GM21423 (cell line): ENCODE data around the gene METTL22.
A peak's percentile ranks its signal among the peaks of the same experiment; 100 is the strongest.

Experiments used
- ATAC-seq: cut with Tn5 transposase; IDR thresholded peaks from one replicate; pipeline ENCODE4 v1.9.1; 2021; ENCODE audit warnings: mild to moderate bottlenecking, moderate library complexity; ENCODE audit not compliant: unreplicated experiment

The METTL22 gene

DNA sequence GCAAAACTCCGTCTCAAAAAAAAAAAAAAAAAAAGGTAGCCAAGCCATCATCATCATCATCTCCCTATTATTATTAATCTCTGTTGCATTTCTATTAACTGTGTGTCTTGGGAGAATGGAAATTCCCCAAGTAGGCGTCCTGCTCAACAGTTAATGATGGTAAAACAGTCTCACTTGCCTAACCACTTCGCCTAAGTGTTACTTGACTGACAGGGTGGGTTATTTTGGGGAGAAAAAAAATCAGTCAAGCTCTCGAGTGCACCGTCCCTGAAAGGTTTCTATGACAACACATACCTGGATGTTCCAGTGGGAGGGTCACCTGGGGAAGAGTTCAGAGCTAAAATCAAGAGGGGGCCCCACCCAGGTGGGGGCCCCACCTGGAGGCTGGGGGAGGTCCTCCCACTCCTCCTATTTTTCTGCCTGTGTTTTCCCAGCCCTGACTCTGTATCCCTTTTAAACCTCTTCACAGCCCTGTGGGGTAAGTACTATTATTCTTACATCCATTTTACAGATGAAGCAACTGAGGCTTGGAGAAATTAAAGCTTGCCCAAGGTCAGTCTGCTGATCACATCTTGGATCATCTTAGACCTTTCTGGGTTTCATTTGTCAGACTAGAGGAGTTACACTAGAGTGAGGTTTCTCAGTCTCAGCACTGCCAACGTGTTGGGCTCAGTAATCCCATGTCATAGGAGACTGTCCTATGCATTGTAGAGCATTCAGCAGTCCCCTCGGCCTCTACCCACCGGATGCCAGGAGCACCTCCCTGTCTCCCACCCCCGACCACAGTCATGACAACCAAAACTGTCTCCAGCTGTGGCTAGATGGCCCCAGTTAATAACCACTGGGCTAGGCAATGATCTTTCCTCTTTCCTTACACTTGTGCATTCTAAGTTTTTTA, 41.9 kb downstream of the METTL22 start:
- no peak for ATAC-seq

DNA sequence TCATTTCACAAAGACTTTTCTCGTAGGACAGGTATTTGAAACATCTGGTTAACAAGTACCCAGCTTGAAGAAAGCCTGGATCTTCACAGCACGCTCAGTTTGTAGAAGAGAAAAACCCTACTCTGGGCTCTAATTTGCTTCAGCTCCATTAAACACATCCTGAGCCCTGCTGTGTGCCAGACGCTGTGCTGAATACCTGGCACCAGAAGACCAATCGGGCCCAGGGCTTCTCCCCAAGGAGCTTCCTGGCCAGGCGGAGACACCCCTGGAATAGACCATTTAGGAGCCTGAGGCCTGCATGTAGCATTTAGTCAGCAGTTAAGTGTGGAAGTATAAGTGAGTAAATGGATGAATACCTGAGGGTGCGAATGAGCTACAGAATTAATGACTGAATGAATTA, 44.0 kb downstream of the METTL22 start:
- no peak for ATAC-seq

DNA sequence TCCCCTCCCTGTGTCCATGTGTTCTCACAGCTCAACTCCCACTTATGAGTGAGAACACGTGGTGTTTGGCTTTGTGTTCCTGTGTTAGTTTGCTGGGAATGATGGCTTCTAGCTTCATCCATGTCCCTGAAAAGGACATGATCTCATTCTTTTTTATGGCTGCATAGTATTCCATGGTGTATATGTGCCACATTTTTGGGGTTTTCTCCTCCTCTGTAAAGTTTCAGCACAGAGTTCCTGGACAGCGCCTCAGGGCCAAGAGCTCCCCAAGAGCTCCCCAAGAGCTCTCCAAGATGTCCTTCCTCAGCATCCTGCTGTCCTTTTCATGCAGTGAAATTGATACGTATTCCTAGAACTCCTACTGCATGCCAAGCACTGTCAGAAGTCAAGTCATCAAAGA, 46.0 kb downstream of the METTL22 start:
- ATAC-seq, result no peak

DNA sequence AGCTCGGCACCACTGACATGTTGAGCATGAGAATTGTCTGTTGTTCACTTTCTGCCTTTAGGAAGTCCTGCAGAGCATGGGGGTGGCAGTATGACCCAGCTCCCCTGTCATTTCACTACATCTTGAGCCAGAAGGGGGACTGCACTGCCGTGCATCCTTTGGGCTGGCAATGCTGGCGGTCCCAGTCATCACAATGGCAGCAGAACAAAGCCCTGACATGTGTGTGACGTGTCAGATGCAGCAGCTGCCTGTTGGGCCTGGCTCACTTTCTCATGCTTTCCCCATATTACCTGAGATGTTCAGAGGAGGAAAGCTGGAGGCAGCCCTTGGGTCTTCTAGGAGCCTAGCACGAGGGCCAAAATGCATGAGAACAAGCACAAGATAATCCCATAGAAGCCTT, 46.6 kb downstream of the METTL22 start:
- ATAC-seq, result no peak

DNA sequence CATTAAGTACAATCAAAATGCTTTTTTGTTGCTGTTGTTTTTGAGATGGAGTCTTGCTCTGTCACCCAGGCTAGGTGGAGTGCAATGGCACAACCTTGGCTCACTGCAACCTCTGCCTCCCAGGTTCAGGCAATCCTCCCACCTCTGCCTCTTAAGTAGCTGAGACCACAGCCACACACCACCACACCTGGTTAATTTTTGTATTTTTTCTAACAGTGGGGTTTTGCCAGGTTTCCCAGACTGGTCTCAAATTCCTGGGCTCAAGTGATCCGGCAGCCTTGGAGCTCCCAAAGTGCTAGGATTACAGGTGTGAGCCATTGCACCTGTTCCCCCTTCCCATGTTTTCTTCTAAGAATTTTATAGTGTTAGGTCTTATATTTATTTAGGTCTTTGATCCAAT, 48.0 kb downstream of the METTL22 start:
- no peak for ATAC-seq

DNA sequence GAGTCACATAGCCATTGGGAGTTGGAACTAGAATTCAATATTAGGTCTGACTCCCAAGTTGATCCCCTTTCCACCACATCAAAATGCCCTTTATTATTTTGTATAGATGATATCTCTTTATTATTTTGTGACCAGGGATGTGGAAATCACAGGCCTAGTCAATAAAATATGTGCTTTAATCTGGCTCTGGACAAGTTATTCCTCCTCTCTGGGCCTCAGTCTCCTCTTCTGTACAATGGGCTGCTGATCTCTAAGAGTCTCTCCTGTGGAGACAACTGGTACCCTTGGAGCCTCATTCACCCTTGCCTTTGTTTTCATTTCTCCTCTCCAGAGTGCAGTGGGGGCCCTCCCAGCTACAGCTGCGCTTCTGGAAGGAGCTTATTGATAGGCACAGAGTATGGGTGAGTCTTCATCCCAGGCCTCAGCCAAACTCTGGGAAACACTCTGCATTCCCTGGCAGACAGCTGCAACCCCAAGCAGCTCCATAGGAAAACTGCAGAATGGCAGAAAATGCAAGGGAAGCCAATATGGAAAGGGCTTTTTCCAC, 48.6 kb downstream of the METTL22 start:
- ATAC-seq, result no peak

DNA sequence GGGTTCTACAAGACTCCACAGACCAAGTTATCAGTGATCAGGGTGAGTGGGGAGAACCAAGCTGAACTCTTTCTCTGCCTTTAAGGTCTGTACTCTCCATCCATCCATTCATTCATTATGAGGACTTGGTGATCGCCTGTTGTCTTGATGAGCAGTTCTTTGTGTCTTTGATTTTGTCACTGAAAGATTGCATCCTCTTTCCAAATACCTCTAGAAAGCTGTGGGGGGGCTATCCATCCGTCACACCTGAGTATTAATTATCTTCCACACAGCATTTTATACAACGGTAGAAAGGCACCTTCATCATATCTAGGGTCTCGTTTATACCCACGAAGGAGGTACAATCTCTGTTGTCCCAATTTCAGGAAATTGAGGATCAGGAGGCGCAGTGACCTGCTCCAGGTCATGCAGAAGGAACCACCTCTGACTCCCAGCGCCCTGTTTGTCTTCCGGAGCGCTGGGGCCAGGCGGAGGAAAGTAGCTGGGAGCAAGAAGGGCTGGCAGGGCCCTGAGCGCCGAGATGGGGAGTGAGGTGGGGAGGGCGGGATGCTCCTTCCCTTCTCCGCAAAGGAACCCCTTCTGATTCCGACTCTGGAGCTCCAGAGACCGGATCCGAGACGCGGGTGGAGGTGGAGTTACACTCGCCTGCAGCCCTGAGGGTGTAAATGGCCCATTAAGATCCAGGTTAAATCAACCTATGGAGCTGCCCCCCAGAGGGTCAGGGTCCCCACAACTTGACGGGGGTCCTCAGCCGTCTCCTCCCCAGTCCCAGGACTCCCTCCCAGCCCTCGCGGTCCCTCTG, 52.3 kb downstream of the METTL22 start:
- peak; percentile 33 for ATAC-seq

DNA sequence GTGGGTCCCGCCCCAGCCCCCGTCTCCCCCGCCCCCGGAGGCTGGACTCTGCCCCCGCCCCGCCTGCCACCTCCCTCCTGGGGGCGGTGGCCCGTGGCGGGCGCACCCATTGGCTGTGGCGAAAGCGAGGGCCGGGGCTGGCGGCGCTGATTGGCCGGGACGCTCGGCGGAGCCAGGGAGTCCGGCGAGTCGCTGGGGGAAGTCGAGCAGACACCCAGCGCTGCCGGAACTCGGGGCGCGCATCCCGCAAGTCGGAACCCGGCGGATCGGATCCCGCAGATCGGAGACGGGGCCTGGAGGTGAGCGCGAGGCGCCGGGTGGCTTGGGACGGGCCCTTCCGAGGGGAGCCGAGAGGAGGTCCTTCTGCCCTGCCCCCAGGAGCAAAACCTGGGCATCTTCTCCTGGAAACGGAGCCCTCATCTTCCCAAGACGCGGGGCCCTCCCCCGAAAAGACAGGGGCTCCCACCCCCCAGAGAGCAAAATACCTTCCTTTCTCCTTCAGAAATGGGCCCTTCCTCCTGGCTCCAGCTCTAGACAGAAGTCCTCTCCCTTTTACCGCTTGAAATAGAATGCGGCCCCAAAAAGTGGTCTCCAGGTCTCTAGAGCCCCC, 53.0 kb downstream of the METTL22 start, which contains the start of gene ABAT:
TSS of gene ABAT (plus strand) at position 205 of the 610 bp plus-strand sequence. CDS start 61,123 bp downstream, outside the sequence.
- ATAC-seq, result peak; percentile 100

DNA sequence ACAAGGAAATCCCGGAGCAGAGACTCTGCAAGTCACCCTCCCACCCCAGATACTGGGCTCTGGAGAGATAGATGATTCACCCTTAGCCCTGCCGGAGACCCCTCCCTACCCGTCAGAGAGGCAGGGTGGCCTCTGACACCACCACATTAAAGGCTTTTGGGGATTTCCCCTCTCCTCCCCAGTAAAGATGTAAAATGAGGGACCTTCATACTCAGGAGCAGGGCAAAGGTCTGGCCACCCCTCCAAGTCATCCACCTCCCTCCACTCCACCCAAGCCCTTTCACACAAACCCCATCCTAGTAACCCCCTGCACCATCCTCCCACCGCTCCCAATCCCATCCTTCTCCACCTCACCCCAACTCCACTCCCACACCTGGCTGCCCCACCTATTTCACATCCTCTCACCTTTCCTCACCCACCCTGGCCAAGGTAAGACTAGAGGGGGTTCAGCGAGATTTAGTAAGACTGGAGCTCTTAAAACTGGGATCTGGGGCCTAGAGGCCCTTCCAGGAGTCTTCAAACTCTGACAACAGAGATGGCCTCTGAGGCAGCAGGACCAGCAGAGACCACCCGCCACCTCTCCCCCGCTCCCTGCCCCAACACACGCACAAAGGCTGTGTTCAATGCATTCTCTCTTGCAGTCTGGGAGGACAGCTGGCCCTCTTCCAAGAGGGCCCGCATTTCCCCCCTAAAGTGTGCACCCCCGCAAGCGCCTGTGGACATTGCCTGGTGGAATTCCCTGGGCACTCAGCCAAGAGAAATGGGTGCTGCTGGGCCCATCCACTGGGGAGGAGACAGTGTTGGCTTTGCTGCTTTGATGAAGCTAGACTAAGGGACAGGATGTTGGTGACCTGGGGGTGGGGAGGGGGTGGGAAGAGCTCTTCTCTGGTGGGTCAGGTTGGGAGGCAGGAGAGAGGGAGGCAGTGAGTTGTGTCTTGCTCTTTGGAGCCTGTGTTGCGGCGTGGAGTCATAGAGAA, 54.0 kb downstream of the METTL22 start:
- no peak for ATAC-seq

DNA sequence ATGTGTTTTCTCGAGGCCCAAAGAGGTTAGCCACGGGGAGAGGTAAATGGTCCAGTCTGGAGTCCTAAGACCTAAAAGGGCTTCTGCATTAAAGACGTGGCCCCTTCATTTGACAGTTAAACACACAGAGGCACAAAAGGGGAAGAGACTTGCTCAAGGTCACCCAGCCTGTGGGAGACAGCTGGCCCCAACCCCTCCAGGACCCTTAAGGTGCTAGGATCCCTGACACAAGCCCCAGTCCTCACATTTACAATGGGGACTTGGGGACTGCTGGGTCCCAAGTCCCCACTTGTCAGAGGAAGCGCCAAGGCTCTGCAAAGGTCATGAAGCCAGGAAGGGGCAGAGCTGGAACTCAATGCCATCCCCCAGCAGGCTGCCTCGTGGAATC, 54.7 kb downstream of the METTL22 start:
- no peak for ATAC-seq

DNA sequence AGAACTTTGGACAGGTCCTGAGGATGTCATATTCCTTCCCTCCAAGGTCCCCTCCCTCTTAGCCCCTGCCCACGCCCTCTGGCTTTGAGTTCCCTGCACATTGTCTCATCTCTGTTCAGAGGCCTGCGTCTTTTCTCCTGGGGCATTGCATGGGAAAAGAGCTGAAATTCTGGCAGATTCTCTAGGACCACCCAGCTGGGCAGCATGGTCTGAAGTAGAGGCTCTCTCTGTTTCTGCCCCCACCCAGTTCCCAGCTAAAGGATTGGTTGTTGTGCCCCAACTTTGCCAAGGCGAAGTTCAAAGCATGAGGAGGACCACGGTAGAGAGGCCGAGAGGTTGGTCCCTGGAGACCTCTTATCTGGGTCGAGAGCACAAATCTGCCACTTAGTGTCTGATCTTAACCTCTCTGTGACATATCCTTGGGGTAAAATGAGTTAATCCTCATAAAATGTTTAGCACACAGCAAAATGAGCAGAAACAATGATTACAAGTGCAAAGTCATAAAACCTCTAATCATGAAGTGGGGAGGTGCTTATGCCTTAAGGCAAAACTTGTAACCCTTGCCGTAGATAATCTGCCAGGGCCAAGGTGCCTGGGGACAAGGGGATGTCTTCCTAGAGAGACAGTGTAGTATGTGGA, 55.4 kb downstream of the METTL22 start:
- ATAC-seq, result no peak

DNA sequence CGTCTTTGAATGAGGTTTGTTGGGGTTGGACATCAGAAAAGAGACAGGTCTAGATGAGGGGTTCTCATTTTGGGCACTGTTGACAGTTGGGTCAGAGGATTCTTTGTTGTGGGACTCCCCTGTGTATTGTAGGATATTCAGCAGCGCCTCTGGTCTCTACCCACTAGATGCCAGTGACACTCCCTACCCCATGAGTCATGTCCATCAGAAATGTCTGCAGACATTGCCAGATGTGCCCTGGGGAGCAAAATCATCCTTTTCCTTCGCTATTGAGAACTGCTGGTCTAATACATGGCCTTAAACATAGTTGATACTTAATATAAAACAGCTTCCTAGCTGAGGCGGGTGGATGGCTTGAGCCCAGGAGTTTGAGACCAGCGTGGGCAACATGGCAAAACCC, 56.0 kb downstream of the METTL22 start:
- ATAC-seq, result no peak

DNA sequence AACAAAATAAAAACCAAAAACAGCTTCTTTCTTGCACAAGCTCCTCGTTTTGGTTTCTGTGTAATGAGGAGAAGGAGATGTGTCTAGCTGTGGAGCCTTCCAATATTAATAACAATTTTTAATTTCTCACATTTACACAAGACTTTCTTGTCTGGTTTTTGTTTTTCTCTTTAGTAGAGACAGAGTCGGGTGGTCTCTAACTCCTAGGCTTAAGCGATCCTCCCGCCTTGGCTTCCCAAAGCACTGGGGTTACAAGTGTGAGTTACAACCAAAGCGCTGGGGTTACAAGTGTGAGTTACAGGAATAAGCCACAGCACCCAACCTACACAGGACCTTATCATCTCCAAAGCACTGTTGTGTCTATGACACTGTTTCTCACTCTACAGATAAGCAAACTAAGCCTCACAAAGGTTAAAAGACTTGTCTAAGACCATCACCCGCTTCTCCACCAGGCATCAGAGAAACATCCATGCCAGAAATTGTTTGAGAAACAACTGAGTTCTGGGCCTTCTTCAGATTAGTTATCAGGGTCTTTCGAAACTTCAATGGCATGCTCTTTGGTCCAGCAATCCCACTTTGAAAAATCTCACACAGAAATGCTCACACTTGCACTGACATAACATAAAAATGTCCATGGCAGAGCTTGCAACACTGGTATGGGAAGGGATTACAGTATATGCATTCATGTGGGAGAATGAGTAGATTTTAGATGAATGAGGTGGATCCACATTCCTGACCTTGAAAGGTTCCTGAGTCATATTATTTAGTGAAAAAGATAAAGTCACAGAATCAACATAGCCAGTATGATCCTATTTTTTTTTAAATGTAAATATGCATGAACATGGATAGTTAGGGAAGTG, 56.8 kb downstream of the METTL22 start:
- no peak for ATAC-seq

DNA sequence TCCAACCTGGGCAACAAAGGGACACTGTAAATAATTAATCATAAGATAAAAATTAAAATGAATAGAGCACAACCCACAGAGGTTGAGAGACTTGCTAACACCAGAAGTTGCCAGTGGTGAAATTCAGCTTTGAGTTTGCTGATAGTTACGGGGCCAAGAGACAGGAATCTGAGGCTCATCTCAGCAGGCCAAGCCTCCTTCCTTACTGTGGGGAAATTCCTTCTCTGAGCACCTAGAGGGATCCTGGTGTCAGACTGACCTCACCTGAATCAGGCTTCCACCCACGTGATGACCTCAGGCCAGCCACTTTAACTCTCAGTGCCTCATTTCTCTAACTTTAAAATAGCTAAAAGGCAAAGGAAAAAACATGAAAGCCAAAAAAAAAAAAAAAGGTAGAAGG, 57.7 kb downstream of the METTL22 start:
- ATAC-seq, result no peak

DNA sequence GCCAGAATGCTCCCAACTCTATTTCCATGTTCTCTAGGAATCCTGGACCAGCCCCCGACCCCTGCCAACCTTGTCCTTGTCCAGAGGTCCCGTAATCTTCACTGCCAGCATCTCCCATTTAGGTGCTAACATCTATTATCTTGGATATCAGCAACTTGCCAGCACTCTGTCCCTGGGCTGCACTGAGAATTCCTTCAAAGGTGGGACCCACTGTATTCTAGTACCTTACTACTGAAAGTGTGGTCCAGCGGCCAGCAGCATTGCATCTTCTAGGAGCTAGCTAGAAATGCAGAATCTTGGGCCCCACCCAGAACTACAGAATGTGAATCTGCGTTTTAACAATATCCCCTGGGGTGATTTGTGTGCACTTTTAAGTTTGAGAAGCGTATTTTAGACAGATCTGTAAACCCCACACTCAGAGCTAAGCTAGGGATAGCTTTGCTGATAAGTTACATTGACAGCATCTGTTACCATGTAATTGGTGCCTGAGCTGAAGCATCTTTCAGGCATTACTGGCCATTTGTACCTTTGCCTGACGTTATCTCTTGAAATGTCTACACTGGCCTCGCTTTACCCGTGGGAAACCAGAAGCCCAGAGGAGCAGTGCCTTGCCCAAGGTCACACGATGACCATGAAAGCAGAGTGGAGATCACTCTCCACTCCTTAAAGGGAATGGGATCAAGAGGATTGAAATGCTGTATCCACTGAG, 61.2 kb downstream of the METTL22 start:
- no peak for ATAC-seq

DNA sequence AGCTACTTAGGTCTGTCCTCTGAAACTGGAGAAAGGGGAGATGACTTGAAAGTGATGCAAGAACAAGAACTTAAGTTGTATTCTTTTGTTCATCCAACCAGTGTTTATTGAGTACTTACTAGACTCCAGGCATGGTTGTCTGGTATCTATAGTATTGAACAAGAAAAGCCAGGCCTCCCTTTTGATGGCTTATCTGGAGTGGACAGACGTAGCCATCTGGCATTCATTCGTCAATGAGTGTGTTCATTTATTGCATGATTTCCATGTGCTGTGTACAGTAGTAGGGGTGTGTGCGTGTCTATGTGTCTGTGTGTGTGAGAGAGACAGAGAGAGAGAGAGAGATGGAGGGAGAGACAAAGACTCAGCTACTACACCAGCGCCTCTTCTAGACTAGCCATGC, 62.1 kb downstream of the METTL22 start:
- ATAC-seq, result no peak

DNA sequence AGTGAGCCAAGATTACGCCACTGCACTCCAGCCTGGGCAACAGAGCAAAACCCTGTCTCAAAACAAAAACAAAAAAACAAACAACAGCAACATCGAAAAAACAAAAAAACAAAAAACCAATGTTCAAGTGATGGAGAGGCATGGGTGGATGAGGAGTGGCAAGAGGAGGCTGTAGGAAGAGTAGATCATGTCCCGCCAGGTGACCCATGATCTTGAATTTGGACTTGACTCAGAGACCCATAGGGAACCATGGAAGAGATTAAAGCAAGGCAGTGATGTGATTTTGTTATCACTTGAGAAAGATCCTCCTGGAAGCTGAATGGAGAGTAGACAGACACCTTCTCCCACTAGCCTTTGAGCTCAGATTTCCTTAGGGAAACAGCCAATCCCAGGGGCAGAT, 64.1 kb downstream of the METTL22 start:
- ATAC-seq, result no peak

DNA sequence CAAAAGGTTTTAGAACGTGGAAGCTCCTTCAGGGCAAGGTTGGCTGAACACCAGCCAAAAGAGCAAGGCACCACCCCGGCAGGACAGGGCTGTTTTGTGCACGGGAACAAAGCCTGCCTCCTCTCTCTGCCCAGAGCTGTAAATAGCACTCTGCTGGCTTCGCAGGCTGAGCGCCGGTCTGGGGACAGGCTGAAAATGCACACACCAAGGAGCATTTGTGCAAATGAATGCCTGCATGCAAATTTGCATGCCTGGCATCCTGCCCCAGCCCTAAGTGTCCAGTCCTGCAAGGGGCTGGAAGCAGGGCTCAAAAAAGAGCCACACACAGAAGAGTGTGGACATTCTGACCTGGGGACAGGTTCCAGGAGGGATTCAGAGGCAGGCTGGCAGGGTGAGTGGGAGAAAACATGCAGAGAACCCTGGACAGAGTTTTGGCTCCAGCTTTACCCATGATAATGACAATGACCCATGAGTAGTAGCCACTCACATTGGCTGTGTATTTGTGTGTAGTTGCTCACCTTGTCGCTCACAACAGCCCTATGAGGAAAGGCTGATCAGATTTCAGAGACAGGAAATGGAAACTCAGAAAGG, 64.6 kb downstream of the METTL22 start:
- no peak for ATAC-seq
